GM19438 (cell line): ENCODE data around the gene HOXB7.

ENCODE experiments used
- ATAC-seq: cut with Tn5 transposase; IDR thresholded peaks from one replicate; pipeline ENCODE4 v1.9.1; 2021; ENCODE audit warnings: low read depth; ENCODE audit not compliant: unreplicated experiment

The HOXB7 gene

DNA sequence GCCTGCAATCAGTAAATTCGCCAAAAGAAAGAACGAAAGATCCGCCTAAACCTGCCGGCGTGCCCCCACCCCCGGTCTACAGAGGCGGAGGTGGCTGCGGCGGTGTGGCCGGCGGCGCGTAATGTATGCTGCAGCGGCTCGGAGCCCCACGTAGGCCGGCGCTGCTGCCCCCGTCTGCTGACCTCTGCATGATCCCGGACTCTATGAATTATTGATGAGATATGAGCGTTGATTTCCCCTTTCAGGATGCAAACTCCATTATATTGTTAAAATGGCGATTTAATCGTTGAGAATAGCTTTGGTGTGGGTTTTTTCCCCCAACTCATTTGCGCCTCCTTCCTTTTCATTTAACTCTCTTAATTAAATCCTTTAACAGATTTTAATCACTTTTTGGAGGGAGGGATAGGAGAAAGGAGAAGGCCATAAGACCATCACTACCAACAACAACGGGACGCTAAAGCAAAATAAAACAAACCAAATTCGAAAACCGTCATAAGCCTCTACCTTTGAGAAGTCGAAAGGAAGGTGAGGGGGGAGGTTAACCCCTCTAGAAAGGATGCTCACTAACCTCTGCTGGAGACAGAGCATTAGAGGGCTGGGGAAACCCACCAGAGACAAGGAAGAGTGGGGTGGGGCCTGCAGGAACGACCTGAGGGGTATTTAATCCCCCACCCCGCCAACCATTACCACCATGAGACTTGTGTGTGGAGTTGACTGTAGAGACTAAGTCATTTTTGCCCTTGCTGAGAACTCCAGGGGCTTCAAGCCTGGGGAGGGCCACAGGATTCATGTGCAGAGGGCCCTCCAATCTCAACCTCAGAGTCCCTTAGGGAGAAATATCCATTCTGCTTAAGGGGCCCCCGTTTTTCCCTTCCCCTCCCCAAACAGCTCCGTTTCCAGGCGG, 24.2 kb downstream of the HOXB7 start:
- ATAC-seq = no peak

GRCh38 chr17:48584223-48584741, 26.5 kb downstream of the HOXB7 start:
- no peak for ATAC-seq

DNA sequence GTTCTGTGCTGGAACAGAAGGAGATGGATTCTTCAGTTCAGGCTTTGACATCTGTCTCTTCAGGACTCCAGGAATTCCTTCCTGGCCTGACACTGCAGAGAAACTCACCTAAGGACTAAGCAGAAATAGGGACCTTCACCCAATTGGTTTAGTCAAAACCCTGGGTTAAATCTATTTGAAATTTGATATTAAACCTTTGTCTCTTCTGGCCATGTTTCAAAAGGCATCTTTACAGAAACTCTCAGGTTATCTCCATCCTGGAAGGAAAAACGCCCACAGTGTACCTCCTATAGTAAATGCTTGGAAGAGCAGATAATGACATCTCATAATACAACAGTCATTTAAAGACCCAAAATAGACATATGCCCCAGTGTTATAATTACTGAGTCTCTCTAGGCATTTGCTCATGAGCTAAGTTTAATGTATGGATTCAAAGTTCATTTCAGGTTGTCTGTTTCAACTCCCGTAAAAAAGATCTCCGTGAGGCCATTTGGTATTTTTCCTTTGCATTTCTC, 27.1 kb downstream of the HOXB7 start:
- no peak for ATAC-seq

GRCh38 chr17:48582750-48583069, 28.1 kb downstream of the HOXB7 start:
- ATAC-seq = no peak

GRCh38 chr17:48579760-48580554, 30.9 kb downstream of the HOXB7 start:
- no peak for ATAC-seq

DNA sequence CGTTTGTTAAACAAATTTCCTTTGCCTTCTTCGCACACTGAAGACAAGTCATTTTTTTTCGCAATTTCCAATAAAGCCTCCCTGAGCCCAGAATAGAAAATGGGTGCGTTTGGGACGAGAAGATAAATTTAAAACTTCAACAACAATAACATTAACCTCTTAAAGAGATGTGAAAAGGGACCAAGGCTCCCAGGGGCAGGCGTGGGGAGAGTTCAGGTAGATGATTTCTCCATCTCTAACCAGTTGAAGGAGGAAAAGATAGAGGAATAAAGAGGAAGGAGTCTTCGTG, 31.4 kb downstream of the HOXB7 start:
- no peak for ATAC-seq

DNA sequence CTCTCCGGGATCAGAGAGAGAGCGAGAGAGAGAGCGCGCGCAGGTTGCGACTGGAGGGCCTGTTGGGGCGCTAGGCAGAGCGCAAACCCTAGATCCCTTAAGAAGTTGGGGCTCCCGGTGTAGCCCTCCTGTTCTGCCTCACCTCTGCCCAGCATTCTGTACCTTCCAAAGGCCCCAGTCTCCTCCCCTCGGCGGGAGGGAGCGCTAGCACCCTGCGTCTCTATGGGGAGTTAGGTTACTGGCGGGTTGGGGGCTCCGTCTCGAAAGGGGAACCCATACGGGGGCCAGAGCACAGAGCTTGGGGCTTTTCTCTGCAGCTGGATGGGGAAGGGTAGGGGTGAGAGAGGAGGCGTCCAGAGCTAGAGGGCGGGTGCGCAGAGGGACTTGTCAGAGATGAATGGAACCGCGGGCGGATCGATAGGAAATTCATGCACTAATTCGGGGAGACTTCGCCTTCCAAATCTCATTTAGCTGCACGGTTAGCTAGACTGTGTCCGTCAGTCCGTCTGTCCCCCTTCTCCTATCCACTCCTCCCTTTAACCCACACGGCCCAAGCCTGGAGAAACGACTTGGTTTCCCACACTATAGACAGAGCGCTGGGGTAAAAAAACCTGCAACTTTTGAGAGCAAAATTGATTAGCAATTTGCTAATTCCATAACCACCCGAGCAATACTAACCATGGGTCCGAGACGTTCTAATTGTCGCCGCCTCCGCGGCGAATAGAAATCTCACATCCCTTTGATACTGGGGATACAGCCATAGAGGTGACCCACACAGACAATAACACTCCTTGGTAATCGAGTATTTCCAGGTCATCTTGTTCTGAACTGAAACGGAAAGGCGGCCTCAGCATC, 32.0 kb downstream of the HOXB7 start:
- peak; percentile 18 for ATAC-seq

- ATAC-seq = peak; percentile 54
Measured at GRCh38 chr17:48577946-48578615, 32.7 kb downstream of the HOXB7 start, which contains the start of gene HOXB4. TSS of gene HOXB4 (minus strand) at chr17:48578350. CDS start at chr17:48578319, 31 bp downstream.

DNA sequence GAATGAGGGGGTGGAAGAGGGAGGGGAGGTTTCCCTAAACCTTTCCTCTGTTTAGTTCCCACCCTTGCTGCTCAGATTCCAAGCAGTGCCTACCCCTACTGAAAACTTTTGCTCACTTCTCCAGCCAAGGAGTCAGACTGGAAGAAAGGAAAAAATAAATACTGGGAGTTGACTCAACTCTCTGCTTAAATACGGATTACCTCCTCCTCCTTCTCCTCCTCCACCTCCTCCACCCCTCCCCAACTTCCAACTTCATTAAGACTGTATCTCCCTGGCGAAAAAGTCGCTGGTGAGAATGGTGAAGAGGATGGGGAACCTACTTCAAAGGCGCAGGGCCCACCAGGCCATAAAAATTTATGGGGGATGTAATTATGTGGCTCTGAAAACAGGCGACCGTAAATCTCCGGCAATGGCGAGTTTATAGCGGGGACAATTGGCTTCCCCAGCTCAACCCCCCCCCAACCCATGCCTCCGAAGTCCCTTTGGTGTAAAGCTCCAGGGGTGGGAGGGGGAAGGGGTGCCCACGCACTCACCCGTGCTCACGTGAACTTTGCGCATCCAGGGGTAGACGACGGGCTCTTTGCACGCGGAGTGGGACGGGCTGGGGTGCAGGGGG, 33.4 kb downstream of the HOXB7 start:
- no peak for ATAC-seq

DNA sequence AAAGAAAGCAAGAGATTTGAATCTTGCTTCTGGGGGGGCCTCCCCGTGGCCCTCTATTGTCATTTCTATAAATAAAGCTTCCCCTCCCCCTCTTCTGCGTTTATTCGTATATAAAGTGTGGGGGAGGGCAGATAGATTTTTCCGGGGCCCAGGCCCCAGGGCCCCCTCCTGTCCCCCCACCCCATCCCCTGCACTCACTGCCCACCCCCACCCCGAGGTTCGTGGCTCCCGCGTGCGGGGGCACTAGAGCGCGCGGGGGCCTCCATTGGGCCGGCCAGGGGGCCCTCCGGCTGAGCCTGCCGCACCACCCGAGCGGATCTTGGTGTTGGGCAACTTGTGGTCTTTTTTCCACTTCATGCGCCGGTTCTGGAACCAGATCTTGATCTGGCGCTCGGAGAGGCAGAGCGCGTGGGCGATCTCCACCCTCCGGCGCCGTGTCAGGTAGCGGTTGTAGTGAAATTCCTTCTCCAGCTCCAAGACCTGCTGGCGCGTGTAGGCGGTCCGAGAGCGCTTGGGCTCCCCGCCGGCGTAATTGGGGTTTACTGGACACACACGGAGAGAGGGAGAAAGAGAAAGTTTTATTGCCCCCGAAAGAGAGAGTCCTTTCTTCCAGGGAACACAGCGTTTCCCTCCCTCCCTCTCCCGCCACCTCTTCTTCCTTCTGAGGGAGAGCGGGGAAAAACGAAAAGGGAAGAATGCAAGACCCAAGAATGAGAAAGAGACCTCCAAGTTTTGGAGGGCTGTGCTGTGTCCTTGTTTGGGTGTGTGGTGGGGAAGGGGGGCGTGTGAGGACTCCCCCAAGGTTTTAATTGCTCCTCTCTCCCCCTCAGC, 34.1 kb downstream of the HOXB7 start:
- no peak for ATAC-seq

GRCh38 chr17:48575673-48576478, 34.9 kb downstream of the HOXB7 start:
- no peak for ATAC-seq

DNA sequence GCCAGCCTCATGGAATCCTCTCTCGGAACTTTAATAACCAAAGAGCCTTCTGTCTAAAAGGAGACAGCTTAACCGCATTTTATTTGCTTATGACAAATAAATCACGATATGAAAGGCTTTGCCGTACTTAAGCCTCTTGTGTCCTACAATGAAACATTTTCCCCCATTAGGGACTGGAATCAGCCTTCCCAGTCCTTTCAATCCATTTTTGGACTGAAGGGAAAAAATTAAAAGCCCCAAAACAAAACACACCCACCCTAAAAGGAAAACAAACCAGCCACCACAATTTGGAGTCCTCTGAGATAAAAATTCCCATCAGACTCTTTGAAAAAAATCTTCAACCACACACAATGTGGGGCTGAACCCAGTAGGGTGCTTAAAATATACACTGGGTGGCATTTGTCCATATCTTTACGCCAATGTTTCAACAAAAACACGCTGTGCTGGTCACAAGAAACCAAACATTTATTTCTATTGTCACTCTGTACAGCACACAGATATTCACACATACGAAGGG, 35.7 kb downstream of the HOXB7 start:
- ATAC-seq = no peak

- ATAC-seq = no peak
Measured at GRCh38 chr17:48574505-48575065, 36.2 kb downstream of the HOXB7 start.

DNA sequence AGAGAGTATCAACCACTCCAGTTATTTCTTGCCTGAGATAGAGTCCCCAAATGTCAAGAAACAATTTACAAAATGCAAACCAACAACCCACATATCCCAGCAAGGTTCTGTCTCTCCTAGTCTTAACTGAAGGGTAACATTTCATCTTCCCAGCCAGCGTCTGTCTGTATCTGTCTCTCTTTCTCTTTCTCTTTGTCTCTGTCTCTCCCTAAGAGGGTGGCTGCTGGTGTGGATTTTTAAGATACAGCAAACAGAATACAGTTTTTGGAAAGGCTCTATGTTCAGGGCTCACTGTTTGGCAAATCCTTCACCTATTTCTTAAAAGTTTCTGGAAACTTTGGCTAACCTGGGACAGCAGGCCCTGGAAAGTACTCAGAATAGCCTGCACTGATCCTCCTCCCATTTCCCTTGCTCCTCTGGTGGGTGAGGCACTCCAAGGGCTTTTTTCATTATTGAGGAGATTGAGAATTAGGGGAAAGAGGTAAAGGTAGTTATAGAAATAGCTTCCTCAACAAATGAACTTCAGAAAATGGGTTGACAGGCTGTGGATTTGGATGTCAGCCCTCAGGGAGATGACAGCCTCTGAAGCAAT, 38.9 kb downstream of the HOXB7 start:
- ATAC-seq = no peak

- ATAC-seq = no peak
Measured at GRCh38 chr17:48571024-48571818, 39.6 kb downstream of the HOXB7 start.

GRCh38 chr17:48570325-48571023, 40.3 kb downstream of the HOXB7 start:
- no peak for ATAC-seq
